IMR-90 (cell line): ENCODE measurements around the gene CSRNP3. TPM values are rescaled to one million over a fixed set of nuclear protein-coding genes. Genes with fewer than 3 reads are reported as not detected.

Source experiments
- ATAC-seq: fragments of 200-7000 bp; cut with Tn5 transposase; 2 replicates; pipeline ENCODE4 v1.9.1; 2020; ENCODE audit warnings: low read depth, mild to moderate bottlenecking, moderate library complexity
- BruUV-seq: library from RNA; stranded (reverse); fragments of 400-500 nt; replicated peaks from 2 replicates; lab custom pipeline; 2021; lab: Mats Ljungman, UMichigan
- CTCF ChIA-PET: fragments of 300-600 bp; formaldehyde crosslinking; extraction: SDS; loops from one replicate; lab custom pipeline; 2021; ENCODE audit warnings: antibody characterized with exemption; lab: Yijun Ruan, JAX
- POLR2A ChIA-PET: fragments of 300-600 bp; sonication (Branson Sonifier 250); formaldehyde crosslinking; loops from one replicate; lab custom pipeline; 2022; ENCODE audit warnings: antibody characterized with exemption; ENCODE audit not compliant: unreplicated experiment; lab: Charles Lee
- DNase-seq: peaks from one replicate; pipeline ENCODE4 v3.0.0; 2013
- H2AFZ ChIP-seq: replicated peaks from 2 replicates; pipeline ENCODE3; 2013; ENCODE audit warnings: low read length, mild to moderate bottlenecking; ENCODE audit not compliant: poor library complexity
- H2AK5ac ChIP-seq: 2 replicates; pipeline ENCODE4 v1.6.1; 2013; ENCODE audit warnings: low read depth, low read length, inconsistent platforms
- H2AK9ac ChIP-seq: replicated peaks from 2 replicates; pipeline ENCODE3; 2013; ENCODE audit warnings: mild to moderate bottlenecking, low read depth, low read length, moderate library complexity; ENCODE audit not compliant: poor library complexity
- H2BK120ac ChIP-seq: 2 replicates; pipeline ENCODE4 v1.6.1; 2013; ENCODE audit warnings: low read depth, low read length, inconsistent platforms
- H2BK15ac ChIP-seq: 3 replicates; pipeline ENCODE4 v1.6.1; 2013; ENCODE audit warnings: low read depth, low read length, inconsistent platforms
- H2BK20ac ChIP-seq: 2 replicates; pipeline ENCODE4 v1.6.1; 2013; ENCODE audit warnings: low read depth, mild to moderate bottlenecking, inconsistent platforms, low read length, moderate library complexity
- H2BK5ac ChIP-seq: 2 replicates; pipeline ENCODE4 v1.6.1; 2013; ENCODE audit warnings: mild to moderate bottlenecking, low read depth, low read length, inconsistent platforms; ENCODE audit not compliant: poor library complexity, severe bottlenecking
- H3K14ac ChIP-seq: replicated peaks from 2 replicates; pipeline ENCODE4 v1.6.1; 2013; ENCODE audit warnings: low read depth, low read length, inconsistent platforms
- H3K18ac ChIP-seq: 2 replicates; pipeline ENCODE4 v1.6.1; 2013; ENCODE audit warnings: low read depth, low read length, control low read depth
- H3K23ac ChIP-seq: 2 replicates; pipeline ENCODE4 v1.6.1; 2013; ENCODE audit warnings: low read depth, low read length, inconsistent platforms
- H3K27ac ChIP-seq: 2 replicates; pipeline ENCODE4 v1.5.1; 2013; ENCODE audit warnings: mild to moderate bottlenecking, control low read depth, low read length; ENCODE audit not compliant: insufficient read depth
- H3K27me3 ChIP-seq: 2 replicates; pipeline ENCODE4 v1.6.1; 2013; ENCODE audit warnings: low read length; ENCODE audit not compliant: control insufficient read depth, insufficient read depth
- H3K36me3 ChIP-seq: 2 replicates; pipeline ENCODE4 v1.6.1; 2013; ENCODE audit warnings: low read length, mixed read lengths; ENCODE audit not compliant: control insufficient read depth, insufficient read depth
- H3K4ac ChIP-seq: 2 replicates; pipeline ENCODE4 v1.6.1; 2013; ENCODE audit warnings: low read depth, low read length, inconsistent platforms
- H3K4me1 ChIP-seq: 2 replicates; pipeline ENCODE4 v1.6.1; 2013; ENCODE audit warnings: low read length, mixed read lengths; ENCODE audit not compliant: control insufficient read depth, insufficient read depth
- H3K4me2 ChIP-seq: 2 replicates; pipeline ENCODE4 v1.6.1; 2013; ENCODE audit warnings: low read depth, mild to moderate bottlenecking, control low read depth, low read length, moderate library complexity
- H3K4me3 ChIP-seq: 2 replicates; pipeline ENCODE4 v1.5.1; 2013; ENCODE audit warnings: low read depth, mild to moderate bottlenecking, control low read depth, low read length, moderate library complexity; ENCODE audit not compliant: insufficient read depth
- H3K56ac ChIP-seq: 2 replicates; pipeline ENCODE4 v1.6.1; 2013; ENCODE audit warnings: low read length, inconsistent platforms; ENCODE audit not compliant: insufficient read depth; ENCODE audit errors: extremely low read depth
- H3K79me1 ChIP-seq, 2 experiments: 2 replicates each; pipeline ENCODE4 v1.6.1; 2013; ENCODE audit warnings: low read length in 2 of 2, inconsistent platforms in 1 of 2, low read depth in 1 of 2
- H3K9ac ChIP-seq: 2 replicates; pipeline ENCODE4 v1.6.1; 2013; ENCODE audit warnings: low read depth, low read length, control low read depth
- H3K9me1 ChIP-seq: 2 replicates; pipeline ENCODE4 v1.6.1; 2013; ENCODE audit warnings: low read length, inconsistent platforms; ENCODE audit not compliant: insufficient read depth
- H3K9me3 ChIP-seq: 2 replicates; pipeline ENCODE4 v1.6.1; 2013; ENCODE audit warnings: low read length; ENCODE audit not compliant: control insufficient read depth, insufficient read depth
- H4K20me1 ChIP-seq: 2 replicates; pipeline ENCODE4 v1.6.1; 2013; ENCODE audit warnings: low read length, inconsistent platforms; ENCODE audit not compliant: insufficient read depth
- H4K5ac ChIP-seq: 2 replicates; pipeline ENCODE4 v1.6.1; 2013; ENCODE audit warnings: mild to moderate bottlenecking, low read depth, low read length, control low read depth
- H4K8ac ChIP-seq, 2 experiments: 2 replicates each; pipeline ENCODE4 v1.6.1; 2013; ENCODE audit warnings: low read depth in 2 of 2, low read length in 2 of 2, control low read depth in 1 of 2, inconsistent platforms in 1 of 2
- H4K91ac ChIP-seq: 2 replicates; pipeline ENCODE4 v1.6.1; 2013; ENCODE audit warnings: low read depth, low read length, inconsistent platforms; ENCODE audit not compliant: insufficient read depth
- BHLHE40 ChIP-seq: fragments of 150-350 bp; IDR thresholded peaks from 2 replicates; pipeline ENCODE4 v1.6.1; 2016; ENCODE audit warnings: mild to moderate bottlenecking, low read depth, low read length
- CEBPB ChIP-seq: IDR thresholded peaks from 2 replicates; pipeline ENCODE4 v1.6.1; 2012; ENCODE audit warnings: low read depth, low read length, improper control_type of control experiment
- CTCF ChIP-seq: conservative IDR thresholded peaks from 2 replicates; pipeline ENCODE4 v1.5.1; 2012; ENCODE audit warnings: mild to moderate bottlenecking, low read depth, low read length, improper control_type of control experiment
- MAZ ChIP-seq: IDR thresholded peaks from 2 replicates; pipeline ENCODE4 v1.6.1; 2012; ENCODE audit warnings: low read depth, mild to moderate bottlenecking, low read length, improper control_type of control experiment, moderate library complexity, borderline replicate concordance
- POLR2A ChIP-seq: IDR thresholded peaks from 2 replicates; pipeline ENCODE4 v1.6.1; 2012; ENCODE audit warnings: mild to moderate bottlenecking, low read depth, low read length
- RAD21 ChIP-seq: IDR thresholded peaks from 2 replicates; pipeline ENCODE4 v1.6.1; 2012; ENCODE audit warnings: low read length, improper control_type of control experiment
- RCOR1 ChIP-seq: IDR thresholded peaks from 2 replicates; pipeline ENCODE4 v1.6.1; 2012; ENCODE audit warnings: mild to moderate bottlenecking, low read length, improper control_type of control experiment; ENCODE audit not compliant: insufficient replicate concordance
- RFX5 ChIP-seq: IDR thresholded peaks from 2 replicates; pipeline ENCODE4 v1.8.0; 2012; ENCODE audit warnings: low read depth, mild to moderate bottlenecking, low read length, moderate library complexity
- SMC3 ChIP-seq: fragments of 150-350 bp; IDR thresholded peaks from 2 replicates; pipeline ENCODE4 v1.6.1; 2016; ENCODE audit warnings: low read depth, mild to moderate bottlenecking, antibody characterized with exemption, low read length, moderate library complexity
- WGBS, 2 experiments: methylation state at CpG; one replicate each; pipeline versions ENCODE4 v1.1.5 to v1.1.7; 2013; ENCODE audit warnings: missing lambda C conversion rate in 2 of 2; ENCODE audit not compliant: insufficient read length in 1 of 2; ENCODE audit errors: extremely low coverage in 2 of 2; 5-methylcytosine and 5-hydroxymethylcytosine counted together
- dilution Hi-C: fragments of 300-500 bp; cut with HindIII; formaldehyde crosslinking; loops from one replicate; pipeline ENCODE4 v1.14.3; 2018; ENCODE audit warnings: low sequenced_read_pairs; ENCODE audit not compliant: unreplicated experiment
- in situ Hi-C: fragments of 300-500 bp; cut with MboI; formaldehyde crosslinking; loops from 3 replicates; pipeline ENCODE4 v1.14.3; 2019; ENCODE audit warnings: low sequenced_read_pairs, inconsistent platforms, mixed read lengths
- intact Hi-C: fragments of 100-400 bp; cut with micrococcal nuclease; formaldehyde crosslinking; loops from 2 replicates; pipeline ENCODE4 v1.10.0; 2022
- polyA plus RNA-seq, 3 experiments: library from polyadenylated mRNA; depleted of rRNA; stranded (reverse); fragments of >200 nt; gene quantifications; 2 replicates each; pipeline ENCODE4 v1.2.3, GENCODE V29; 2012; ENCODE audit warnings: low replicate concordance in 1 of 3
- total RNA-seq: library from RNA; depleted of rRNA; stranded (reverse); fragments of >200 nt; gene quantifications from 2 replicates; pipeline ENCODE4 v1.2.3, GENCODE V29; 2012

Gene CSRNP3
- total and polyA plus RNA-seq, 2 of the 4 experiments (the other 2 are of a cell fraction), result 0.21 to 0.72 TPM

GRCh38 chr2:165651233-165651632 lies 181.7 kb downstream of the CSRNP3 start:
- H3K56ac ChIP-seq, result no peak overlapping the region
- H3K9me1 ChIP-seq, result no peaks in the 10 kb centered on the region
- no peak overlapping the region for H2BK120ac ChIP-seq
- no peaks in the 10 kb centered on the region for H3K27me3 ChIP-seq
- no peak overlapping the region for H2BK15ac ChIP-seq
- H3K14ac ChIP-seq, result no peak overlapping the region
- no peak overlapping the region for H3K4me3 ChIP-seq
- in situ Hi-C loops (no loop called here), dilution Hi-C loops (no loop called here), intact Hi-C loops (no loop called here)
- no peaks in the 10 kb centered on the region for H4K20me1 ChIP-seq
- H3K18ac ChIP-seq, result no peak overlapping the region
- H2AK9ac ChIP-seq, result no peak overlapping the region
- H3K9me3 ChIP-seq, result no peaks in the 10 kb centered on the region
- no peak overlapping the region for H2BK5ac ChIP-seq
- H3K4ac ChIP-seq, result no peak overlapping the region
- WGBS, 2 experiments, result no CpG with 5 or more reads among the region's 2 CpGs
- H4K5ac ChIP-seq, result no peak overlapping the region
- H2AFZ ChIP-seq, result no peak overlapping the region
- BruUV-seq, result no TSS peak
- H3K9ac ChIP-seq, result no peak overlapping the region
- H3K4me1 ChIP-seq, result no peaks in the 10 kb centered on the region
- POLR2A ChIA-PET, result no interaction called here
- no peak overlapping the region for H3K27ac ChIP-seq
- no peaks in the 10 kb centered on the region for H3K36me3 ChIP-seq
- no peaks in the 10 kb centered on the region for H3K79me1 ChIP-seq
- no peak for DNase-seq
- no peak overlapping the region for H4K91ac ChIP-seq
- H3K4me2 ChIP-seq, result no peak overlapping the region
- TF ChIP-seq RFX5 (no peak), SMC3 (no peak), CEBPB (no peak), MAZ (no peak), RCOR1 (no peak), RAD21 (no peak), POLR2A (no peak), CTCF (no peak), BHLHE40 (no peak)
- ATAC-seq, result no peak
- H4K8ac ChIP-seq, result no peak overlapping the region
- H2AK5ac ChIP-seq, result no peak overlapping the region
- CTCF ChIA-PET, result no interaction called here
- no peak overlapping the region for H3K23ac ChIP-seq
- H2BK20ac ChIP-seq, result no peak overlapping the region
